Testis (tissue), 2 donors: ENCODE results near the gene C11orf65.
"Not testable (repeated sequence)": the region's sequence is repeated elsewhere in the genome, so short reads cannot be mapped to it uniquely, and the experiment has no call there.

ENCODE experiments used
- CTCF ChIP-seq, 3 experiments: fragments of 450-650 bp in 2 of 3; fragments of 200-600 bp in 1 of 3; sonication (generic) in 1 of 3; IDR thresholded peaks; one replicate each; pipeline ENCODE4 v1.5.1; 2016 to 2019; ENCODE audit warnings: antibody characterized with exemption in 3 of 3, mild to moderate bottlenecking in 2 of 3, moderate library complexity in 1 of 3
- POLR2A ChIP-seq: fragments of 450-650 bp; IDR thresholded peaks from one replicate; pipeline ENCODE4 v1.6.1; 2017; ENCODE audit warnings: antibody characterized with exemption, mild to moderate bottlenecking, moderate library complexity

- not testable (repeated sequence) for TF ChIP-seq CTCF (IDR thresholded peaks at IDR 0.05); POLR2A
Observed at GRCh38 chr11:108396672-108397071, 70.7 kb downstream of the C11orf65 start.
